GM19023 (cell line): ENCODE data around the gene ZNF579.
"Not testable (repeated sequence)": the region's sequence is repeated elsewhere in the genome, so short reads cannot be mapped to it uniquely, and the experiment has no call there.

Source experiments
- ATAC-seq: cut with Tn5 transposase; IDR thresholded peaks from one replicate; pipeline ENCODE4 v1.9.1; 2021; ENCODE audit warnings: mild to moderate bottlenecking, moderate library complexity; ENCODE audit not compliant: unreplicated experiment

The ZNF579 gene

DNA sequence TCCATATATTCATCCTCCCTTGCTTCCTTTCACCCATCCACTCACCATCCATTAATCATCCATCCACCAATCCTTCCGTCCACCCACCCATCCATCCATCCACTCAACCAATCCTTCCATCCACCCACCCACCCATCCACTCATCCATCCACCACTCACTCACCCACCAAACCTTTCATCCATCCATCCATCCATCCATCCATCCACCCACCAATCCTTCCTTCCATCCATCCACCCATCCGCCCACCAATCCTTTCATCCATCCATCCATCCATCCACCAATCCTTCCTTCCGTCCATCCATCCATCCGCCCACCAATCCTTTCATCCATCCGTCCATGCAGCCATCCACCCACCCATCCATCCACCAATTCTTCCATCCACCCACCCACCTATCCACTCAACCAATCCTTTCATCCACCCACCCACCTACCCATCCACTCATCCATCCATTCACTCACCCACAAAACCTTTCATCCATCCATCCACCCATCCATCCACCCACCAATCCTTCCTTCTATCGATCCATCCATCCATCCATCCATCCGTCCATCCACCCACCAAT is 38.3 kb downstream of the ZNF579 start:
- no peak for ATAC-seq

DNA sequence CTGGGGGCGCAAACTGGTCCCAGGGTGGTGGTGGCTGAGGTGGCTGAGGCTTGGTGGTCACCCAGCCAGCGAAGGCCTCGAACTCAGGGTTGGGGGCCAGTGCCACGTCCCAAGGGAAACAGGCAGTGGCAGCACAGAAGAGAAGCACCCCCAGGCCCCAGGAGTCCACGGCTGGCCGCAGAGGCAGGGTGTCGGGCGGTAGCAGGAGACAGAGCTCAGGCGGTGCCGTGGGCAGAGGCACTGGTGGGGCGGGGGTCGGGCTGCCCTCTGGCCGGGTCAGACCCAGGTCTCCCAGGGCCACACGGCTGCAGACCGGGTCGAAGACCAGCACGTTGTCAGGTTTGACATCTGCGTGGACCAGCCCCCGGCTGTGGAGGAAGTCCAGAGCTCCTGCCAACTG is 39.6 kb downstream of the ZNF579 start:
- ATAC-seq = no peak

GRCh38 chr19:55540619-55541018 is 40.0 kb downstream of the ZNF579 start:
- no peak for ATAC-seq

- no peak for ATAC-seq
These were observed 41.3 kb downstream of the ZNF579 start for GRCh38 chr19:55539090-55539984.

- ATAC-seq = no peak
These were observed 42.5 kb downstream of the ZNF579 start for GRCh38 chr19:55538132-55538531.

DNA sequence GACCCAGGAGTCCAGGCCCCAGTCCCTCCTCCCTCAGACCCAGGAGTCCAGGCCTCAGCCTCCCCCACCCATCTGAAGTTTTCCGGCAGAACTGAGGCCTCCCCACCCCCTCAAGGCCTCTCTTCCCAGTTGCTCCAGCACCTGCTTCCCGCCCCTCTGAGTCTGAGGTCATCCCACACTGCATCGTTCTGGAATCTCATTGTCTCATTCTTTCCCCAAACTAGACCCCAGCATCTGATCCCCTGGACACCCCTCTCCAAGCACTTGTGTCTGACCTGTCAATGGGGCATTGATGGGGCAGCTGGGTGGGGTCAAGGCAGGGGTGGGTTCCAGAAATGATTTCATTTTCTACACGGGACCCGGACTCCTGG is 42.9 kb downstream of the ZNF579 start:
- no peak for ATAC-seq

DNA sequence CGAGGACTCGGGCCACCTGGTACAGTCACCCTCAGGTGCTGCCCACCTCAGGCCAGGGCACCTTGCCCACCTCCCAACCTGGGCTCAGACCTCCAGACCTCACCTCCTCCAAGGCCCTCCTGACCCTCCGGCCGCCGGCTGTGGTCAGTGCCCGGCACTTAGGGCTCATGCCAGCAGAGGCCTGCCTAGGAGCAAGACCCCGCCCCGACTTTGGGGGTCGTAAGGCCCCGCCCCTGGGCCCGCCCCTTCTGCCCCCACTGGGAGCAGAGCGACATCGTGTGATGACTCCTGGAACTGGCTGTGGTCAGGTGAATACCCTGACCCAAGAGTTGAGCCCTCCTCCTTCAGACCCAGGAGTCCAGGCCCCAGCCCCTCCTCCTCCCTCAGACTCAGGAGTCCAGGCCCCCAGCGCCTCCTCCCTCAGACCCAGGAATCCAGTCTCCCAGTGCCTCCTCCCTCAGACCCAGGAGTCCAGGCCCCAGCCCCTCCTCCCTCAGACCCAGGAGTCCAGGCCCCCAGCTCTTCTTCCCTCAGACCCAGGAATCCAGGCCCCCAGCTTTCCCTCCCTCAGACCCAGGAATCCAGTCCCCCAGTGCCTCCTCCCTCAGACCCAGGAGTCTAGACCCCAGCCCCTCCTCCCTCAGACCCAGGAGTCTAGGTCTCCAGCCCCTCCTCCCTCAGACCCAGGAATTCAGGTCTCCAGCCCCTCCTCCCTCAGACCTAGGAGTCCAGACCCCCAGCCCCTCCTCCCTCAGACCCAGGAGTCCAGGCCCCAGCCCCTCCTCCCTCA is 43.5 kb downstream of the ZNF579 start, which contains the start of gene SBK2:
Gene SBK2, minus strand, starts transcription at position 183 of the 790 bp plus-strand sequence. CDS start 839 bp downstream, outside the sequence.
- ATAC-seq = no peak

- no peak for ATAC-seq
These were observed 44.3 kb downstream of the ZNF579 start for GRCh38 chr19:55536366-55536765.

- no peak for ATAC-seq
These were observed 44.7 kb downstream of the ZNF579 start for GRCh38 chr19:55535965-55536350.

DNA sequence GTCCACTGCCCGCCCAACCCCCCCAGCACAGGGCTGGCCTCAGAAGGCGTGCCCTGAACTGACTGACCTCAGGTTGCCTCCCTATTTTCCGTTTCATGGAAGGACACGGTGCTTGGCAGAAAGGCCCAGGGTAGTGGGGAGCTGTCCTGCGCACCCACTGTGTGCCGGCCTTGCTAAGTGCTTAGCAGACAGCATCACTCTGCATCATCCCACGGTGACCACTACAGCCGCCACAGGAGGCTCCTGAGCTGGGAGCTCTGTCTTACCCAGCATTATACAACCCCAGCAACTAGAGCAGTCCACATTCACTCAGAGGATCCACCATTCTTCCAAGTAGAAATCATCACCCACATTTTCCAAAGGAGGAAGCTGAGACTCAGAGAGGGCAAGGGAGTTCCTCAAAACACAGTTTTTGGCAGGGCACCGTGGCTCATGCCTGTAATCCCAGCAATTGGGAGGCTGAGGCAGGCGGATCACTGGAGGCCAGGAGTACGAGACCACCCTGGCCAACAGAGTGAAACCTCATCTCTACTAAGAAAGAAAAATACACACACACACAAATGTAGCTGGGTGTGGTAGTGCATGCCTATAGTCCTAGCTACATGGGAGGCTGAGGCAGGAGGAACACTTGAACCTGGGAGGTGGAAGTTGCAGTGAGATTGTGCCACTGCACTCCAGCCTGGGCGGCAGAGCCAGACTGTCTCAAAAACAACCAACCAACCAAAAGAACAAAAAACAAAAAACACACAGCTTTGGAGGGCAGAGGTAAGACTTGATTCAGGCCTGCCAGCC is 45.3 kb downstream of the ZNF579 start:
- no peak for ATAC-seq

- not testable (repeated sequence) for ATAC-seq
These were observed 46.4 kb downstream of the ZNF579 start for GRCh38 chr19:55534280-55534679.

GRCh38 chr19:55530996-55531395 is 49.7 kb downstream of the ZNF579 start:
- ATAC-seq = no peak

DNA sequence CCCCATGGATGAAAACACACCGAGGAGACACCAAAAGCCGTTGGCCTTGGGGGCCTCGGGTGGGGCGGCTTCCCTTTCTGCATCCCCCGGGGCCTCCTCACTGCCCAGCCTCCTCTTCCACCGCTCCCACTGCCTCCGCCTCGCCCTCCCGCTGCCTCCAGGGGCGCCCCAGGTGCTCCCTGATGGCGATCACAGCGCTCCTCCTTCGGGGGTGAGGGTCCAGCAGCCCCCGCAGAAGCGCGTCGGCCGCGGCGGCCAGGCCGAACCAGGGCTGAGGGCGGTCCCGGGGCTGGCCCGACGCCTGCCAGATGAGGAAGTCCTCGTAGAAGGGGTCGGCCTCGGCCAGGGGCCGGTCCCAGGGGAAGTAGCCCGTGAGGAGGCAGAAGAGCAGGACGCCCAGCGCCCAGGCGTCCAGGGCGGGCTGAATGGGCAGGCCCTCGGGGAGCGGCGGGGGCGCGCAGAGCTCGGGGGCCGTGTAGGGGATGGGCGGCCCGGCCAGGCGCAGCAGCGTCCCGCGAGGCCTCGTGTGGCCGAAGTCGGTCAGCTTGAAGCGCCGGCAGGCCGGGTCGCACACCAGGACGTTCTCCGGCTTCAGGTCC is 50.9 kb downstream of the ZNF579 start:
- ATAC-seq = no peak

DNA sequence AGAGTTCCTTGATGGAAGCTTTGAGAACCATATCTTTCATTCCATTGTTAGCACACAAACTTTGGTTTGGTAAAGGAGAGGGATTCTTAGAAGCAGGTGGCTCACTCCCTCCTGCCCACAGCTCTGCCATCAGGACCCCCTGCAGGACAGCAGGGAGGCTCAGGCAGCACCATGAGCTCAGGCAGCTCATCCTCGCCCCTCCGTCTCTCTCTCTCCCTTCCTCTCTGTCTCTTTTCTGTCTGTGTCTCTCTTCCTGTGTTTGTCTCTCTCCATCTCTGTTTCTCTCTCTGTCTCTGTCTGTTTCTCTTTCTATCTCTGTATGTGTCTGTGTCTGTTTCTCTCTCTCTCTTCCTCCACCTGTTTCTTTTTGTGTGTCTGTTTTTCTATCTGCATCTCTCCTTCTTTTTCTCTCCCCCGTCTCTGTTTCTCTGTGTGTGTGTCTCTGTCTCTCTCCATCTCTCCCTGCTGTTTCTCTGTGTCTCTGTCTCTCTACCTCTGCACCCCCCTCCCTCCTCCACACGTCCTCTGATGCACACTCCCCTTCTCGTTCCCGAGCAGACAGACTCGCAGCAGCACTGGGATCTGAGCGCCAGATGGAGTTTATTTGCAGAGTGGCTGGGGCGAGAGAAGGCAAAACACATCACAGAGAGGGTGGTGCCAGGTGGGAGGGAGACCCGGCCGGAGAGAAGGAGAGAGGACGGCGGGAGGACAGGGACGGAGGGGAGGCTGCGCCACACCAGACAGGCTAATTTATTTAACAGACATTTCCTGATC is 52.4 kb downstream of the ZNF579 start:
- no peak for ATAC-seq

DNA sequence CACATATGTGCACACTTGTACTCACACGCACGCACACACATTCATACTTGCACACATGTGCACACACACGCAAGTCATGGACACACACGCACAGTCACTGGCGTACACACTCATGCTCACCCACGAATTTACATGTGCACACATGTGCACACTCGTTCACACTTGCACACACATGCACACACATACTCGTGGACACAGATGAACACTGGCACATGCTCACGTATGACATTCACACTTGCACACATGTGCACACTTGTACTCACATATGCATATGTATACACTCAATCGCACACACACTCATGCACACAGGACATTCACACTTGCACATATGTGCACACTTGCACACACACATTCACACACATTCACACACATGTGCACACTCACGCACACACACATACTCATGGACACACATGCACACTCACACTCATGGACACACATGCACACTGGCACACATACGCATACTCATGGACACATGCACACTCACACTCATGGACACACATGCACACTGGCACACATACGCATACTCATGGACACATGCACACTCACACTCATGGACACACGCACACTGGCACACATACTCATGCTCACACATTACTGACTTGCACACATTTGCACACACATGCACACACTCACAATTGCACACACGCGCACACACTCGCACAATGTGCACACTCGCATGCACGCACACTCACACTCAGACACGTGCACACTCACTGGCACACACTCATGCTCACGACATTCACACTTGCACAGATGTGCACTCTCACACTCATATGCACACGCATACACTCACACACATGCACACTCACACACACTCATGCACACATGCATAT is 53.2 kb downstream of the ZNF579 start:
- ATAC-seq = no peak
